ENCODE measurements around the gene PRKCZ.
"Not testable (repeated sequence)": the region's sequence is repeated elsewhere in the genome, so short reads cannot be mapped to it uniquely, and the experiment has no call there.

Gene PRKCZ

DNA sequence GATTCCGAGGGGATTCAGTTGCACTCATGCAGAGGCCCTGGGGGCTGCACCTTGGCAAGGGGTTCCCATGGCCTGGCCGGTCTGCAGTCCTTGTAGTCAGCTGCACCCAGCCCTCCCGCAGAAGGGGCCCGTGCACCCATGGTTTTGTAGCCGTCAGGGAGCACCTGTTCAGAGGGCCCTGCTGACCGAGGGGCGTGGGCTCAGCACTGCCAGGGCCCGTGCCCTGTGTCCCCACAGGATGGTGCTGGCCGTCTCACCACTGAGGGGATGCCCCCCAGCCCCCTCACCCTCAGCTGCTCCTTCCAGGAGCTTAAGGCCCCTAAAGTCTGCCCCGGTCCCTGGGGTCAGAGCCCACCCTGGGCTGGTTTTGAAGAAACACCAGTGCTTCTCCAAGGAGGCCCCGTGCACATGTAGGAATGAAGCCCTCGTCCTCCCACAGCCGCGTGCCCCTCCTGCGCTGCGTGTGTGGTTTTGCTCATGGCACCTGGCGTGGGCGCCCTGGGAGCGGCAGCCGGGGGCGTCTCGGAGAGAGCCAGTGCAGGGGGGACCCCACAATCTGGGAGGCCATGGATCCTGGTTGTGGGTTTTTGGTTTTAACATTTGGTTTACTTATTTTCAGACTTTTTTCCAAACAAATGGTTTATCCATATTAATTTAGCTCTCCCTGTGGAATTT, 40.1 kb downstream of the PRKCZ start:
- no peak for DNase-seq

DNA sequence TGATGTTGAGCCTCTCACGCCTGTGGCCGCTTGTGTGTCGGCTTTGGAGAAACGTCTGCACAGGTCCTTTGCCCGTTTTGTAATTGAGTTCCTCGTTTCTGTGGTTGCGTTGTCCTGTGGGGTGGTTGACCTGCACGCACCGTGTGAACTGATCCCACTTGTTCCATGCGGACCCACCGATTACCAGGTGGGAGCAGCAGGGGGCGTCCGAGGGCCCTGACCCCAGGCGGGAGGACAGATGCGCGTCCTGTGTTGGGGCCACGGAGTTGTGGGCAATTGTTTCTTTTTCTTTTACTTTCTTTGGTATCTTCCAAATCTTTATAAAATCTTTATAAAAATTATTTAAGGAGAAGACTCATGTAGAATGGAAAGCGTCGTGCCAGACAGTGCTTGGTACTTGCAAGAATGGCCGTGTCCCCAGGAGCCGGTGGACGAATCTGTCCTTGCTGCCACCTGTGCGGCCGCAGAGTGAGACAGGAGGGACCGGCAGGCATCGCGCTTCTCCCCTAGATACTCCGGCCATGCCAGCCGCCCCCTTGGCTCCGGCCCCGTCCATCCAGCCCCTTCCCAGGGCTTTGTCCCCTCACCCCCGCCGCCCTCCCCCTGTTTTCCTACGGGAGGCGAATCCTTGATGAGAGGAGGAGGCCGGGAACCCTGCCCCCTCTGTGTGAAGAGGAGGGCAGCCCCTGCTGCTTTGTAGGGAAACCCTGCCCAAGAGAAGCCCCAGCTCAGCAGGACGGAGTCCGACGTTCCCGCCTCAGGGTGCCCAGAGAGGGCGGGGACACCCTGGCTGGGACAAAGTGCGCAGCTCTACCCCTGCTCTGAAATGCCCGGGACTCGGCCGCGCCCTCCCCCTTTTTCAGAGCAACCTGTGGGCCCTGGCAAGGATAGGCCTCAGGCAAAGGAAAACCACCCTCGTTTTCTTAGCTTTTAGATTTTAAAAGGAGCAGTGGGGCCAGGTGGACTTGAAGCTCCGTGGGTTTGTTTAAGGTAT, 41.7 kb downstream of the PRKCZ start:
- DNase-seq, result no peak

DNA sequence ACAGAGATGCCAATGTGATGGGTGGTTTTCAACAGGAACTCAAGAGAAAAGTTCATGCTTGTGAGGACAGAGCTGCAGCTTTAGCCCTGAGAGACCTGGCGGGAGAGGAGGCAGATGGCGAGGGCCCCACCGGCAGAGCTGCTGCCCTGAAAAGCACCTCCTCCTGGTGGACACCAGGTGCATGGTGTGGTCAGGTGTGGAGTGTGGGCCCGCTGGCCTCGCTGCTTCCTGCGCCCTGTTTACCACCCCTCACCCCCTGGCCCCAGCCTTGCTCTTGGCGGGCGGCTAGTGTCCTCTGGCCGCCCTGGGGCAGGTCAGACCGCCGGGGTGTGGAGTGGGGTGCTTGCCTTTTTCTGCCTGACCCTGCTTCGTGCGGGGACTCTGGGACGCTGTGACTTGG, 42.8 kb downstream of the PRKCZ start:
- DNase-seq, result no peak

- DNase-seq, result no peak
Observed at GRCh38 chr1:2093636-2094035, 43.4 kb downstream of the PRKCZ start.

- not testable (repeated sequence) for DNase-seq
Observed at GRCh38 chr1:2094269-2095158, 44.3 kb downstream of the PRKCZ start.

DNA sequence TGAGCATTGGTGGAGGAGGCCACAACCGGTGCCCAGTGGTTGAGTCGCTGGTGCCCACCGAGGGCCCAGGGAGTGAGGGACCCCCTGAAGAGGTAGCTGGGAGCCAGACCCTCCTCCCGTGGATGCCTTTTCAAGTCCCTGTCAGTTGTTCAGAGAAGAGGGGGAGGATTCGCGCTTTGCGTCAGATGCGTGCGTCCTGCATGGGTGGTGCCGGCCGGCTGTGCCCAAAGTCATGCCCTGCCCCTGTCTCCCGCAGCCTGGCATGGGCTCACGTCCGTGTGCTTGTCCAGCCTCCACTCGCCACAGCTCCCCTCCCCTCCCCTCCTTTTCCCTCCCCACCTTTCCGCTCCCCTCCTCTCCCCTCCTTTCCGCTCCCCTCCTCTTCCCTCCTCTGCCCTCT, 45.2 kb downstream of the PRKCZ start:
- DNase-seq, result no peak

DNA sequence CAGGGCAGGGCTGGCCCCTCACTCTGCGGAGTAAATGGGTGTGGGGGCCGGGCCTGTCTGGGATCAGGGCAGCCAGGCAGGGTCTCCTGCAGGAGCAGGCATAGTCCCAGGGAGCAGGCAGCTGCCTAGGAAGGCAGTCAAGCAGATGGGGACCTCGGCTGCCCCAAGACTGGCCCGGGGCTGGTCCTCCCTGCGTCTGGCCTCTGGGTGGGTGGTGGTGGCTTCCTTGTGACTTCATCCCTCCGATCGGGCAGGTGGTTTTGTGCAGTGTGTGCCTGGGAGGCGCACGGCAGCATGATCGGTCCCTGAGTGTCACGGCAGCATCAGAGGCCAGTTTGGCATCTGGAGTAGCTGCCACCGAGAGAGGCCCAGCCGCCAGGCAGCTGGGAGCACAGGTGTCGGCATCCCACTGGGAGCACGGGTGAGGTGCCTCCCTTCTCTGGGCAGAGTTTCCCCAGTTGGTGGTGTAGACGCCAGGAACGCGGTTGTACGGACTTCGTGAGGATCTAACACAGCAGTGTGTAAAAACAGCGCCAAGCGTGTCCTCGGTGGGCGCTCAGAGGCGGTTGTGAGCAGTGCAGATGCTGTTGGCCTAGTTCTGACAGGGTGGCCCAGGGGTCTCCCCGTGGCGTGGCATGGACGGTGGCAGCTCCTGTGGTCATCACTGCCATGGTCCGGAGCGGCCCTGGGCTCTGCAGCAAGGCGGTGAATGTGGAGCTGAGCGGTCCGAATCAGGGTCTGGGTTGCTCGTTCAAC, 45.9 kb downstream of the PRKCZ start:
- no peak for DNase-seq

GRCh38 chr1:2097386-2098300, 47.4 kb downstream of the PRKCZ start:
- no peak for DNase-seq

GRCh38 chr1:2098301-2098698, 48.1 kb downstream of the PRKCZ start:
- no peak for DNase-seq

GRCh38 chr1:2098839-2099785, 48.9 kb downstream of the PRKCZ start:
- DNase-seq, result no peak

- DNase-seq, result no peak
Observed at GRCh38 chr1:2099886-2100779, 49.9 kb downstream of the PRKCZ start.

- no peak for DNase-seq
Observed at GRCh38 chr1:2100780-2101108, 50.5 kb downstream of the PRKCZ start.

DNA sequence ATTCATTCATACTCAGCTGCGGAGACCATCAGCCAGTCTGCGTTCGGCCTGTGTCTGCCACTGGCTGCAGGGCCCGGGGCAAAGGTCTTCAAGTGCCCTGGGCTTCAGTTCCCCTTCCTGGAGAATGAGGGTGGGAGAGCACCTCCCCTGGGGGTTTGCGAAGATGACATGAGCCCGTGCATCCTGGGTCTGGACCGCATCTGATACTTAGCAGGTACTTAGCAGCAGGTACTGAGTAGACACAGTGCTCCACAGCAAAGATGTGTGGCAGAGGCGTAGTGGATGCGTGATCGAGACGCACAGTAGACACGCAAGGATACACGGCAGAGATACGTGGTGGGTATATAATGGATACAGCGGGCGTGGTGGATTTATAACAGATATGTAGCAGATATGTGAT, 51.3 kb downstream of the PRKCZ start:
- no peak for DNase-seq

- DNase-seq, result no peak
Observed at GRCh38 chr1:2101946-2102345, 51.7 kb downstream of the PRKCZ start.

GRCh38 chr1:2102753-2103152, 52.5 kb downstream of the PRKCZ start:
- DNase-seq, result no peak

- no peak for DNase-seq
Observed at GRCh38 chr1:2103266-2103900, 53.2 kb downstream of the PRKCZ start.

GRCh38 chr1:2103901-2104590, 53.8 kb downstream of the PRKCZ start:
- no peak for DNase-seq

All from NCI-H2227 treated with DMSO at 0.1 percent for 48 hours (cell line).